WERI-Rb-1 (cell line): ENCODE measurements around the gene KCNH2.

Source experiments
- DNase-seq: peaks from one replicate; pipeline ENCODE4 v3.0.0-alpha.2; 2020
- H3K27ac ChIP-seq: fragments of 250-450 bp; sonication (Bioruptor Pico); 2 replicates; pipeline ENCODE4 v1.5.1; 2020; ENCODE audit warnings: mild to moderate bottlenecking, moderate library complexity
- H3K27me3 ChIP-seq: fragments of 250-450 bp; sonication (Bioruptor Pico); 2 replicates; pipeline ENCODE4 v1.5.1; 2021; ENCODE audit warnings: mild to moderate bottlenecking, low read depth, moderate library complexity; ENCODE audit not compliant: insufficient read depth, severe bottlenecking
- H3K36me3 ChIP-seq: fragments of 250-450 bp; sonication (Bioruptor Pico); 2 replicates; pipeline ENCODE4 v1.5.1; 2020; ENCODE audit warnings: mild to moderate bottlenecking, moderate library complexity
- H3K4me3 ChIP-seq: 2 replicates; pipeline ENCODE4 v1.5.1; 2011; ENCODE audit warnings: low read depth, mild to moderate bottlenecking, control low read depth, low read length
- H3K9me3 ChIP-seq: fragments of 250-450 bp; sonication (Bioruptor Pico); 2 replicates; pipeline ENCODE4 v1.5.1; 2021; ENCODE audit warnings: mild to moderate bottlenecking, moderate library complexity; ENCODE audit not compliant: severe bottlenecking
- TF ChIP-seq, protein P1 (sequence below): IDR thresholded peaks from 2 replicates; pipeline ENCODE4 v1.5.1; 2011; ENCODE audit warnings: low read depth, mild to moderate bottlenecking, control low read depth, inconsistent platforms, low read length

KCNH2 gene

DNA sequence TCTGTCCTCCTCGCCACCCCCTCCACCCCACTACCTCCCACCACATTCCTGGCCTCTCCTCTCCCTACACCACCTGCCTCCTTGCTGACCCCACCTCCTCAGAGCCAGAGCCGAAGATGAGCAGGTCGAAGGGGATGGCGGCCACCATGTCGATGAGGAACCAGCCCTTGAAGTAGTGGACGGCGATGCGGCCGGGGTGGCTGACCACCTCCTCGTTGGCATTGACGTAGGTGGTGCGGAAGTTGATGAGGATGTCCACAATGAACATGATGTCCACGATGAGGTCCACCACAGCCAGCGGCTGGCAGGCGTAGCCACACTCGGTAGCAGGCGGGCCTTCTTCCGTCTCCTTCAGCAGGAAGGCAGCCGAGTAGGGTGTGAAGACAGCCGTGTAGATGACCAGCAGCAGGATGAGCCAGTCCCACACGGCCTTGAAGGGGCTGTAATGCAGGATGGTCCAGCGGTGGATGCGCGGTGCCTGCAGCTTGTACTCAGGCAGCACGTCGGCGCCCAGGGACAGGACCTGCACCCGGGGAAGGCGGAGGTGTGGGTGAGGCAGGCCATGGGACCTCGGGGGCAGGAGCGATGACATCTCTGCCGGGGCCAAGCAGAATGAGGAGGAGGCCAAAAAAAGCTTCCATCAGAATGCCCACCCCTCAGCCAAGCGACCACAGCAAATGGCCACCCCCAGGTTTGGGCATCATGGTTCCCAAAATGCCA lies 25.6 kb downstream of the KCNH2 start:
- H3K36me3 ChIP-seq = peaks cover 23% of the 10 kb centered on the region
- TF ChIP-seq, protein P1, sequence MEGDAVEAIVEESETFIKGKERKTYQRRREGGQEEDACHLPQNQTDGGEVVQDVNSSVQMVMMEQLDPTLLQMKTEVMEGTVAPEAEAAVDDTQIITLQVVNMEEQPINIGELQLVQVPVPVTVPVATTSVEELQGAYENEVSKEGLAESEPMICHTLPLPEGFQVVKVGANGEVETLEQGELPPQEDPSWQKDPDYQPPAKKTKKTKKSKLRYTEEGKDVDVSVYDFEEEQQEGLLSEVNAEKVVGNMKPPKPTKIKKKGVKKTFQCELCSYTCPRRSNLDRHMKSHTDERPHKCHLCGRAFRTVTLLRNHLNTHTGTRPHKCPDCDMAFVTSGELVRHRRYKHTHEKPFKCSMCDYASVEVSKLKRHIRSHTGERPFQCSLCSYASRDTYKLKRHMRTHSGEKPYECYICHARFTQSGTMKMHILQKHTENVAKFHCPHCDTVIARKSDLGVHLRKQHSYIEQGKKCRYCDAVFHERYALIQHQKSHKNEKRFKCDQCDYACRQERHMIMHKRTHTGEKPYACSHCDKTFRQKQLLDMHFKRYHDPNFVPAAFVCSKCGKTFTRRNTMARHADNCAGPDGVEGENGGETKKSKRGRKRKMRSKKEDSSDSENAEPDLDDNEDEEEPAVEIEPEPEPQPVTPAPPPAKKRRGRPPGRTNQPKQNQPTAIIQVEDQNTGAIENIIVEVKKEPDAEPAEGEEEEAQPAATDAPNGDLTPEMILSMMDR = no peak
- no peak for DNase-seq

DNA sequence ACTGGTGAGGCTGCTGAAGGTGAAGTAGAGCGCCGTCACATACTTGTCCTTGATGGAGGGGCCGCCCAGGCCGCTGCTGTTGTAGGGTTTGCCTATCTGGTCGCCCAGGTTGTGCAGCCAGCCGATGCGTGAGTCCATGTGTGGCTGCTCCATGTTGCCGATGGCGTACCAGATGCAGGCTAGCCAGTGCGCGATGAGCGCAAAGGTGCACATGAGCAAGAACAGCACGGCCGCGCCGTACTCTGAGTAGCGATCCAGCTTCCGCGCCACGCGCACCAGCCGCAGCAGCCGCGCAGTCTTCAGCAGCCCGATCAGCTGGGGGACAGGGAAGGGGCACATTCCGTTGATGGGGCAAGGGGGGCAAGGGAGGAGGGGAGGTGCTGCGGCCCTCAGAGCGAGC lies 26.6 kb downstream of the KCNH2 start:
- H3K36me3 ChIP-seq = peaks cover 24% of the 10 kb centered on the region
- DNase-seq = no peak

More for the DNA sequence above, 25.6 kb downstream of the KCNH2 start:
- Histone ChIP-seq H3K27me3 (no peaks in the 10 kb centered on the region), H3K4me3 (no peak overlapping the region), H3K27ac (no peak overlapping the region), H3K9me3 (no peaks in the 10 kb centered on the region)

DNA sequence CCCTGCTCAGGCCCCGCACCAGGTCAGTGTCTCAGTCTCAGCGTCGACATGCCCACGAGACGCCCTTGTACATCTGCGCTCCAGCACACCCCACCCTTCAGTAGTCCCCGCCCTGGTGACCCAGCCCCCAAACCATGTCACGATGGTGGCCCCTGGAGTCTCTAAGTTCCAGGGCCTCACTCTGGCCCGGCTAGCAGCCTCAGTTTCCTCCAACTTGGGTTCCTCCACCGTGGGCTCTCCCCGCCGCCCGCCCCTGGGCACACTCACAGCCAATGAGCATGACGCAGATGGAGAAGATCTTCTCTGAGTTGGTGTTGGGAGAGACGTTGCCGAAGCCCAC lies 27.0 kb downstream of the KCNH2 start:
- Histone ChIP-seq H3K27me3 (no peaks in the 10 kb centered on the region), H3K27ac (no peak overlapping the region), H3K9me3 (no peaks in the 10 kb centered on the region), H3K4me3 (no peak overlapping the region), H3K36me3 (peaks cover 26% of the 10 kb centered on the region)
- TF ChIP-seq, protein P1 = no peak
- no peak for DNase-seq

More for the DNA sequence above, 26.6 kb downstream of the KCNH2 start:
- no peak overlapping the region for H3K27ac ChIP-seq
- TF ChIP-seq, protein P1 = no peak
- no peak overlapping the region for H3K4me3 ChIP-seq
- H3K9me3 ChIP-seq = no peaks in the 10 kb centered on the region
- H3K27me3 ChIP-seq = no peaks in the 10 kb centered on the region

DNA sequence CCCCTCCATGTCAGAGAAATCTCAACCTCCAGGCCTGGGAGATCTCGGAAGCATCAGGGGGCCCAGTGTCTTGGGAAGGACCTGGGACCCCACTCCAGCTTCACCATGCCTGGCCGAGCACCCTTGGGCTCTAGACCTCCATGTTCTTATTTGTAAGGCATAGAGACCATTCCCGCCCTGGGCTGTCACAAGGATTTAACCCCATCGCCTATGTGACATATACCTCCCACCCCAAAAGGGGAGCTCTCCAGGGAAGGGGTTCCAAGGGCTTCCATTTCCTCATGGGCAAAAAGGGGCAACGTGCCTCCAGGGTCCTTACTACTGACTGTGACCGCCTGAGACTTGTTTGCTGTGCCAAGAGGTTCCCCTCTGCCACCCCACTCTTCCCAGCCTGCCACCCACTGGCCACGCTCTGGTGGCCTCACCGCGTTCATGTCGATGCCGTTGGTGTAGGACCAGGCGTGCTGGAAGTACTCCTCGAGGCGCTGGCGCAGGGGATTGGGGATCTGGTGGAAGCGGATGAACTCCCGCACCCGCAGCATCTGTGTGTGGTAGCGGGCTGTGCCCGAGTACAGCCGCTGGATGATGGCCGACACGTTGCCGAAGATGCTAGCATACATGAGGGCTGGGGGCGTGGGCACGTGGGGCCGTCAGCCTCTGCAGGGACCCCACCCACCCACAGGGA lies 27.5 kb downstream of the KCNH2 start:
- H3K27me3 ChIP-seq = no peaks in the 10 kb centered on the region
- TF ChIP-seq, protein P1 = no peak
- no peak for DNase-seq
- no peak overlapping the region for H3K4me3 ChIP-seq
- no peaks in the 10 kb centered on the region for H3K9me3 ChIP-seq
- H3K27ac ChIP-seq = no peak overlapping the region
- peaks cover 26% of the 10 kb centered on the region for H3K36me3 ChIP-seq

DNA sequence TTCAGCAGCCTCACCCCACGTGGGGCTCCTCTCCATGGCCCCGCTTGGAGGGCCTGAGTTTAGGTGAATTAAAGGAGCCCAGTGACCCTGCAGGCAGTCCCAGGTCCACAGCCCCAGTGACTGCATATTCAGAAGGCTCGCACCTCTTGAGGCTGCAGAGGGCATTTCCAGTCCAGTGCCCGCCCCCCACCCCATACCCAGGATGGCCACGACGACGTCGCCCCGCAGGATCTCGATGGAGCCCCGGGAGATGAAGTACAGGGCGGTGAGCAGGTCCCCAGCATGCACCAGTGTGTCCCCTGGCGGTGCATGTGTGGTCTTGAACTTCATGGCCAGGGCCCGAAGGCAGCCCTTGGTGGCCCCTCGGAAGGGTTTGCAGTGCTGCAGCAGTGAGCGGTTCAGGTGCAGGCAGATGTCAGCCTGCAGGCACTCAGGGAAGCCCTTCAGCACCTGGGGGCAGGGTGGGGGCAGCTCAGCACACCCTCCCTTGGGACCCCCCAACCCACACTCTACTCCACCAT lies 28.1 kb downstream of the KCNH2 start:
- Histone ChIP-seq H3K9me3 (no peaks in the 10 kb centered on the region), H3K4me3 (no peak overlapping the region), H3K36me3 (peaks cover 26% of the 10 kb centered on the region), H3K27ac (no peak overlapping the region), H3K27me3 (no peaks in the 10 kb centered on the region)
- TF ChIP-seq, protein P1 = no peak
- peak; percentile 2 for DNase-seq
